HepG2 (cell line): ENCODE data around the gene PCNA. TPM values are rescaled to one million over a fixed set of nuclear protein-coding genes. Genes with fewer than 3 reads are reported as not detected.
A peak's percentile ranks its signal among the peaks of the same experiment; 100 is the strongest.

ENCODE experiments used
- ARNT2 ChIP-seq: sonication (generic); formaldehyde crosslinking; IDR thresholded peaks from 2 replicates; pipeline ENCODE4 v1.8.0; 2022; ENCODE audit warnings: mild to moderate bottlenecking, low read depth, missing genetic modification reagents, moderate library complexity
- ELF1 ChIP-seq: sonication (generic); formaldehyde crosslinking; IDR thresholded peaks from 2 replicates; pipeline ENCODE4 v1.4.0; 2020; ENCODE audit warnings: missing genetic modification reagents
- HMGA1 ChIP-seq: sonication (generic); formaldehyde crosslinking; conservative IDR thresholded peaks from 2 replicates; pipeline ENCODE4 v1.4.0; 2020; ENCODE audit warnings: missing genetic modification reagents
- JUNB ChIP-seq: sonication (generic); formaldehyde crosslinking; IDR thresholded peaks from 2 replicates; pipeline ENCODE4 v1.8.0; 2022; ENCODE audit warnings: missing genetic modification reagents, mild to moderate bottlenecking, borderline replicate concordance
- MEIS2 ChIP-seq: sonication (generic); formaldehyde crosslinking; IDR thresholded peaks from 2 replicates; pipeline ENCODE4 v1.9.0; 2021; ENCODE audit warnings: mild to moderate bottlenecking, missing genetic modification reagents
- MIER3 ChIP-seq: IDR thresholded peaks from 2 replicates; pipeline ENCODE4 v1.6.1; 2016; ENCODE audit warnings: missing compliant biosample characterization, borderline replicate concordance
- NFKBIZ ChIP-seq: IDR thresholded peaks from 2 replicates; pipeline ENCODE4 v1.6.1; 2018; ENCODE audit warnings: missing genetic modification reagents, missing compliant biosample characterization
- ONECUT2 ChIP-seq: sonication (generic); formaldehyde crosslinking; IDR thresholded peaks from 2 replicates; pipeline ENCODE4 v1.4.0; 2020; ENCODE audit warnings: missing genetic modification reagents
- PITX1 ChIP-seq: sonication (generic); formaldehyde crosslinking; IDR thresholded peaks from 2 replicates; pipeline ENCODE4 v1.5.1; 2020; ENCODE audit warnings: mild to moderate bottlenecking, missing genetic modification reagents
- PLRG1 ChIP-seq: fragments of 450-650 bp; conservative IDR thresholded peaks from 2 replicates; pipeline ENCODE4 v1.6.1; 2016
- YY1 ChIP-seq: IDR thresholded peaks from 2 replicates; pipeline ENCODE4 v1.6.1; 2011; ENCODE audit warnings: low read length, low read depth, moderate library complexity, mild to moderate bottlenecking; ENCODE audit not compliant: insufficient read depth, insufficient replicate concordance
- ZNF263 ChIP-seq: sonication (generic); formaldehyde crosslinking; IDR thresholded peaks from 2 replicates; pipeline ENCODE4 v1.4.0; 2020; ENCODE audit warnings: missing genetic modification reagents
- ZNF441 ChIP-seq: sonication (generic); formaldehyde crosslinking; IDR thresholded peaks from 2 replicates; pipeline ENCODE4 v1.7.0; 2021; ENCODE audit warnings: missing genetic modification reagents, borderline replicate concordance
- ZNF460 ChIP-seq: sonication (generic); formaldehyde crosslinking; IDR thresholded peaks from 2 replicates; pipeline ENCODE4 v1.5.1; 2020; ENCODE audit warnings: missing genetic modification reagents, mild to moderate bottlenecking, borderline replicate concordance
- ZNF550 ChIP-seq: sonication (generic); formaldehyde crosslinking; IDR thresholded peaks from 2 replicates; pipeline ENCODE4 v1.4.0; 2020; ENCODE audit warnings: mild to moderate bottlenecking, missing genetic modification reagents, borderline replicate concordance
- ZNF788 ChIP-seq: sonication (generic); formaldehyde crosslinking; IDR thresholded peaks from 2 replicates; pipeline ENCODE4 v1.5.0; 2020; ENCODE audit warnings: mild to moderate bottlenecking, missing genetic modification reagents, borderline replicate concordance
- ZNF816 ChIP-seq: sonication (generic); formaldehyde crosslinking; IDR thresholded peaks from 2 replicates; pipeline ENCODE4 v1.8.0; 2022; ENCODE audit warnings: missing genetic modification reagents, mild to moderate bottlenecking, borderline replicate concordance
- ZSCAN22 ChIP-seq: sonication (generic); formaldehyde crosslinking; IDR thresholded peaks from 2 replicates; pipeline ENCODE4 v1.4.0; 2020; ENCODE audit warnings: mild to moderate bottlenecking, missing genetic modification reagents
- ZSCAN31 ChIP-seq: sonication (generic); formaldehyde crosslinking; IDR thresholded peaks from 2 replicates; pipeline ENCODE4 v1.5.0; 2020; ENCODE audit warnings: low read depth, mild to moderate bottlenecking, missing genetic modification reagents
- polyA plus RNA-seq, 8 experiments: library from polyadenylated mRNA; depleted of rRNA in 3 of 8; stranded (reverse) in 7 of 8; unstranded in 1 of 8; fragments of >200 nt; fragmentation: Illumina TruSeq in 4 of 8; extraction: Trizol in 4 of 8; gene quantifications; 2 replicates each; pipeline versions ENCODE4 v1.2.1 to v1.2.3, GENCODE V29; 2011 to 2016; ENCODE audit warnings: low read depth in 4 of 8, missing spikeins in 1 of 8, mixed read lengths in 1 of 8; ENCODE audit not compliant: insufficient read depth in 1 of 8
- total RNA-seq, 5 experiments: library from RNA; depleted of rRNA; stranded (reverse); fragments of >200 nt; fragmentation: Illumina TruSeq; extraction: Trizol; gene quantifications; 2 replicates each; pipeline ENCODE4 v1.2.3, GENCODE V29; 2016; ENCODE audit warnings: low read depth in 1 of 5
- TF ChIP-seq, protein P1 (sequence below): IDR thresholded peaks from 2 replicates; pipeline ENCODE4 v1.4.0; 2020; ENCODE audit warnings: mild to moderate bottlenecking, missing genetic modification reagents
- TF ChIP-seq, protein P2 (sequence below): sonication (generic); formaldehyde crosslinking; IDR thresholded peaks from 2 replicates; pipeline ENCODE4 v1.5.0; 2020; ENCODE audit warnings: mild to moderate bottlenecking, missing genetic modification reagents, borderline replicate concordance
- TF ChIP-seq, protein P3 (sequence below): sonication (generic); formaldehyde crosslinking; IDR thresholded peaks from 2 replicates; pipeline ENCODE4 v1.5.0; 2020; ENCODE audit warnings: mild to moderate bottlenecking, missing genetic modification reagents

The PCNA gene
- total and polyA plus RNA-seq, 2 of the 13 experiments (the other 11 are each of a cell fraction or from before 2014, with no cell fraction given): 229 to 655 TPM

DNA sequence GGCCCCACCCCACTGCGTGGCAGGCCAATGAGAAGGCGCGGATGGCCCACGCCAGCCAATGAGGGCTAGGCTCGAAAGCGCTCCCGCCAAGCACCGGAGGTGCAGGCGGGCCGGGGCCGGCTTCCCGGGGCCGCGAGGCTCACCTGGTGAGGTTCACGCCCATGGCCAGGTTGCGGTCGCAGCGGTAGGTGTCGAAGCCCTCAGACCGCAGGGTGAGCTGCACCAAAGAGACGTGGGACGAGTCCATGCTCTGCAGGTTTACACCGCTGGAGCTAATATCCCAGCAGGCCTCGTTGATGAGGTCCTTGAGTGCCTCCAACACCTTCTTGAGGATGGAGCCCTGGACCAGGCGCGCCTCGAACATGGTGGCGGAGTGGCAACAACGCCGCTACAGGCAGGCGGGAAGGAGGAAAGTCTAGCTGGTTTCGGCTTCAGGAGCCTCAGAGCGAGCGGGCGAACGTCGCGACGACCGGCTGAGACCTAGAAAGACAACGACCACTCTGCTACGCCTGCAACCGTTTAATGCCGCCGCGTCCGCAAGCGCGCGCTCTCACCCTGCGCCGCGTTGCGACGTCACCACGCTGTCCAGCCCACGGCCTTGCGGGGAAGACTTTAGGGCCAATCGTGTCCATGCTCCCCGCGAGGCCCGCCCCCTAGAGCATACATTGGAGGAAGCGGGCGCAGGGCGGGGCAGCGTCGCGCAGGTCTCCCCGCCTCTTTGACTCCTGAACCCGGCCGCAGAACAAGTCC, at the start of gene PCNA (continued):
- TF ChIP-seq, protein P1, sequence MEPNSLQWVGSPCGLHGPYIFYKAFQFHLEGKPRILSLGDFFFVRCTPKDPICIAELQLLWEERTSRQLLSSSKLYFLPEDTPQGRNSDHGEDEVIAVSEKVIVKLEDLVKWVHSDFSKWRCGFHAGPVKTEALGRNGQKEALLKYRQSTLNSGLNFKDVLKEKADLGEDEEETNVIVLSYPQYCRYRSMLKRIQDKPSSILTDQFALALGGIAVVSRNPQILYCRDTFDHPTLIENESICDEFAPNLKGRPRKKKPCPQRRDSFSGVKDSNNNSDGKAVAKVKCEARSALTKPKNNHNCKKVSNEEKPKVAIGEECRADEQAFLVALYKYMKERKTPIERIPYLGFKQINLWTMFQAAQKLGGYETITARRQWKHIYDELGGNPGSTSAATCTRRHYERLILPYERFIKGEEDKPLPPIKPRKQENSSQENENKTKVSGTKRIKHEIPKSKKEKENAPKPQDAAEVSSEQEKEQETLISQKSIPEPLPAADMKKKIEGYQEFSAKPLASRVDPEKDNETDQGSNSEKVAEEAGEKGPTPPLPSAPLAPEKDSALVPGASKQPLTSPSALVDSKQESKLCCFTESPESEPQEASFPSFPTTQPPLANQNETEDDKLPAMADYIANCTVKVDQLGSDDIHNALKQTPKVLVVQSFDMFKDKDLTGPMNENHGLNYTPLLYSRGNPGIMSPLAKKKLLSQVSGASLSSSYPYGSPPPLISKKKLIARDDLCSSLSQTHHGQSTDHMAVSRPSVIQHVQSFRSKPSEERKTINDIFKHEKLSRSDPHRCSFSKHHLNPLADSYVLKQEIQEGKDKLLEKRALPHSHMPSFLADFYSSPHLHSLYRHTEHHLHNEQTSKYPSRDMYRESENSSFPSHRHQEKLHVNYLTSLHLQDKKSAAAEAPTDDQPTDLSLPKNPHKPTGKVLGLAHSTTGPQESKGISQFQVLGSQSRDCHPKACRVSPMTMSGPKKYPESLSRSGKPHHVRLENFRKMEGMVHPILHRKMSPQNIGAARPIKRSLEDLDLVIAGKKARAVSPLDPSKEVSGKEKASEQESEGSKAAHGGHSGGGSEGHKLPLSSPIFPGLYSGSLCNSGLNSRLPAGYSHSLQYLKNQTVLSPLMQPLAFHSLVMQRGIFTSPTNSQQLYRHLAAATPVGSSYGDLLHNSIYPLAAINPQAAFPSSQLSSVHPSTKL (CRISPR knock-in tag): peak; percentile 63
- TF ChIP-seq MEIS2 (CRISPR knock-in tag): peak; percentile 94
- no peak for TF ChIP-seq JUNB
- TF ChIP-seq NFKBIZ (CRISPR knock-in tag): peak; percentile 79
- no peak for TF ChIP-seq PLRG1
- TF ChIP-seq ZNF816 (CRISPR knock-in tag): peak; percentile 93; the same call in 1 of the 2 replicates
- TF ChIP-seq, protein P2, sequence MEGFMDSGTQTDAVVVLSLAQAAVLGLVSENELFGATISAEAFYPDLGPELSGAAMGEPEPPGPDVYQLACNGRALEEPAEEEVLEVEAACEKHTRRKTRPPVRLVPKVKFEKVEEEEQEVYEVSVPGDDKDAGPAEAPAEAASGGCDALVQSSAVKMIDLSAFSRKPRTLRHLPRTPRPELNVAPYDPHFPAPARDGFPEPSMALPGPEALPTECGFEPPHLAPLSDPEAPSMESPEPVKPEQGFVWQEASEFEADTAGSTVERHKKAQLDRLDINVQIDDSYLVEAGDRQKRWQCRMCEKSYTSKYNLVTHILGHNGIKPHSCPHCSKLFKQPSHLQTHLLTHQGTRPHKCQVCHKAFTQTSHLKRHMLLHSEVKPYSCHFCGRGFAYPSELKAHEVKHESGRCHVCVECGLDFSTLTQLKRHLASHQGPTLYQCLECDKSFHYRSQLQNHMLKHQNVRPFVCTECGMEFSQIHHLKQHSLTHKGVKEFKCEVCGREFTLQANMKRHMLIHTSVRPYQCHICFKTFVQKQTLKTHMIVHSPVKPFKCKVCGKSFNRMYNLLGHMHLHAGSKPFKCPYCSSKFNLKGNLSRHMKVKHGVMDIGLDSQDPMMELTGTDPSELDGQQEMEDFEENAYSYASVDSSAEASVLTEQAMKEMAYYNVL: peak; percentile 65
- TF ChIP-seq ZNF550 (CRISPR knock-in tag): peak; percentile 94
- TF ChIP-seq ZSCAN22: peak; percentile 55
- TF ChIP-seq HMGA1 (CRISPR knock-in tag): no peak
- peak; percentile 73 for TF ChIP-seq YY1
- TF ChIP-seq ZSCAN31: peak; percentile 98
- TF ChIP-seq ZNF263 (CRISPR knock-in tag): peak; percentile 31
- peak; percentile 73 for TF ChIP-seq ZNF441 (CRISPR knock-in tag)
- peak; percentile 80; the same call in 1 of the 2 replicates for TF ChIP-seq ELF1 (CRISPR knock-in tag)
- TF ChIP-seq ZNF788 (CRISPR knock-in tag): peak; percentile 99
- TF ChIP-seq ZNF460 (CRISPR knock-in tag): peak; percentile 39; the same call in 1 of the 2 replicates
- TF ChIP-seq ARNT2 (CRISPR knock-in tag): peak; percentile 100
- TF ChIP-seq PITX1 (CRISPR knock-in tag): peak; percentile 16
- TF ChIP-seq, protein P3, sequence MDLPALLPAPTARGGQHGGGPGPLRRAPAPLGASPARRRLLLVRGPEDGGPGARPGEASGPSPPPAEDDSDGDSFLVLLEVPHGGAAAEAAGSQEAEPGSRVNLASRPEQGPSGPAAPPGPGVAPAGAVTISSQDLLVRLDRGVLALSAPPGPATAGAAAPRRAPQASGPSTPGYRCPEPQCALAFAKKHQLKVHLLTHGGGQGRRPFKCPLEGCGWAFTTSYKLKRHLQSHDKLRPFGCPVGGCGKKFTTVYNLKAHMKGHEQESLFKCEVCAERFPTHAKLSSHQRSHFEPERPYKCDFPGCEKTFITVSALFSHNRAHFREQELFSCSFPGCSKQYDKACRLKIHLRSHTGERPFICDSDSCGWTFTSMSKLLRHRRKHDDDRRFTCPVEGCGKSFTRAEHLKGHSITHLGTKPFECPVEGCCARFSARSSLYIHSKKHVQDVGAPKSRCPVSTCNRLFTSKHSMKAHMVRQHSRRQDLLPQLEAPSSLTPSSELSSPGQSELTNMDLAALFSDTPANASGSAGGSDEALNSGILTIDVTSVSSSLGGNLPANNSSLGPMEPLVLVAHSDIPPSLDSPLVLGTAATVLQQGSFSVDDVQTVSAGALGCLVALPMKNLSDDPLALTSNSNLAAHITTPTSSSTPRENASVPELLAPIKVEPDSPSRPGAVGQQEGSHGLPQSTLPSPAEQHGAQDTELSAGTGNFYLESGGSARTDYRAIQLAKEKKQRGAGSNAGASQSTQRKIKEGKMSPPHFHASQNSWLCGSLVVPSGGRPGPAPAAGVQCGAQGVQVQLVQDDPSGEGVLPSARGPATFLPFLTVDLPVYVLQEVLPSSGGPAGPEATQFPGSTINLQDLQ: peak; percentile 99
- TF ChIP-seq MIER3 (CRISPR knock-in tag): peak; percentile 24
- TF ChIP-seq ONECUT2 (CRISPR knock-in tag): peak; percentile 65; the same call in 1 of the 2 replicates
